Activated CD4-positive, alpha-beta T cell treated with anti-CD3 and anti-CD28 coated beads, Interleukin-2, Interleukin-4, amounts not matched to agents 100 ng/mL and 50 ng/mL, durations not matched to agents 16 hours and 8 hours (primary cell): ENCODE results near the gene CADPS2.
A peak's percentile ranks its signal among the peaks of the same experiment; 100 is the strongest.

ENCODE experiments used
- DNase-seq: peaks from one replicate; pipeline ENCODE4 v3.0.0-alpha.2; 2020; ENCODE audit warnings: low spot score

The CADPS2 gene

GRCh38 chr7:122600630-122601029 is 285.6 kb downstream of the CADPS2 start:
- no peak for DNase-seq

DNA sequence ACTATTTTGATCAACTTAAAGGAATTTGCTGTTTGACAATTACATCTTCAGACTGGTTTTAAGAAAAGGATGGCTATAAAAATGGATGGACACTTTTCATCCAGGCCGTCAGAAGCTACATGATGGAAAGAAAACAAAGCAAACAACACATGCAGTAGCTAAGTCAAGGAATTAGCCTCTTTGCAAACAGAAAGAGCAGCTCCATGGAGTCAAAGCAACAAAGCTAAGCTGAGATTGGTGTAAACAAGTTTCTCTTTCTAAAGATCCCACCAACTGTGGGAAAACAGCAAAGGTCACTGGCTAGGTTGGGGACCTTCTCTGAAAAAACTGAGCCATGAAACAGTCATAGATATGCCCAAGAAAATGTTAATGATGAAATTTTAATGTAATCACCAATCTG is 286.2 kb downstream of the CADPS2 start:
- no peak for DNase-seq

- DNase-seq = no peak
These were observed 289.0 kb downstream of the CADPS2 start for GRCh38 chr7:122597277-122597676.

DNA sequence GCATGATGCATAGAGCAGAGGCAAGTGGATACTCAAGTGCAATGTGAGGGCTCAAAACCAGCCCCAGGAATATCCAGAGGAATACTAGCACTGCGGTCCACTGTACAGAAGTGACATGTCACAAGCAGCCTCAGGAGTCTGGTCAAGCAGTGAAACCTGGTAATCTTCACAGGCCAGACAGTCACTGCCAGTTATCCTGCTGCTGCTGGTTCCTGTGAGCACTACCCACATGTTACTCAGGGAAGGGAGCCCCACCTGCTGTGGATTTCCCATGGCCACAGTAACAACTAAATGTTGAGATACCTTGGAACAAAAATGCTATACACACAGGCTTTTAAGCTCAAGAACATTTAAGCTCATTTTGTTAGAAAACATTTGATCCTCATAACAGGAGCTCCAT is 290.4 kb downstream of the CADPS2 start:
- no peak for DNase-seq

- DNase-seq = no peak
These were observed 297.6 kb downstream of the CADPS2 start for GRCh38 chr7:122588621-122589020.

GRCh38 chr7:122584676-122585251 is 301.5 kb downstream of the CADPS2 start:
- no peak for DNase-seq

DNA sequence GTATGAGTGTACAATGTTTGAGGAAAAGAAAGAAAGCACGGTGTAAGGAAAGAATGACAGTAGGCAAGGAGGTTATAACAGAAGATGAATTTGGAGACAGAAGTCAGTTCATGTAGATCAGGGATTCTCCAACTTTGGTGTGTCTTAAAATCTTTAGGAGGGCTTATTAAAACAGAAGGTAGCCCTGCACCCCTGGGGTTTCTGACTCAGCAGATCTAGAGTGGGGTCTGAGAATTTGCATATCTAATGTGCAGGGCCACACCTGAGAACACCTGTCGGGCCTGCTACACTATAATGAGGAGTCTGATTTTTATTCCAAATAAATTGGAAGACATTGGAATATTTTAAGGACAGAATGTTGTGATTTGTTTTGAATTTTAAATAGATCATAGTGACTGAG is 307.9 kb downstream of the CADPS2 start:
- DNase-seq = no peak

DNA sequence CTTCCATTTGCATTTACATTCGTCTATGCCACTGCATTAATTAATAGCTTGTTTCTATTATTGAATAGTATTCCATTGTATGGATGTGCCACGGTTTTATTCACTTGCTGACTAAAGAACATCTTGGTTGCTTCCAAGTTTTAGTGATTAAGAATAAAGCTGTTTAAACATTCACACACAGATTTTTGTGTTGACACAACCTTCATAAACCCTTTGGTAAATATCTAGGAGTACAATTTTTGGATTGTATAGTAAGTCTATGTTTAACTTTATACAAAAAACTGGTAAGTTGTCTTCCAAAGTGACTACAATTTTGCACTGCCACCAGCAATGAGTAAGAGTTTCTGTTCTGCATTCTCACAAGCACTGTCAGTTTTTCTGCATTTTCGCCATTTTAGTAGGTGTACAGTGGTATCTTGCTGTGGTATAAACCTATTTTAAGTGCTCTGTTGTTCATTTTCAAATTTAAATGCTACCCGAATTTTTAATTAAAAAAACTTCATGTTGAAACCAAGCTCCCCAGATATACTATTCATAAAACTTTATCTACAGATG is 308.7 kb downstream of the CADPS2 start:
- DNase-seq = no peak

DNA sequence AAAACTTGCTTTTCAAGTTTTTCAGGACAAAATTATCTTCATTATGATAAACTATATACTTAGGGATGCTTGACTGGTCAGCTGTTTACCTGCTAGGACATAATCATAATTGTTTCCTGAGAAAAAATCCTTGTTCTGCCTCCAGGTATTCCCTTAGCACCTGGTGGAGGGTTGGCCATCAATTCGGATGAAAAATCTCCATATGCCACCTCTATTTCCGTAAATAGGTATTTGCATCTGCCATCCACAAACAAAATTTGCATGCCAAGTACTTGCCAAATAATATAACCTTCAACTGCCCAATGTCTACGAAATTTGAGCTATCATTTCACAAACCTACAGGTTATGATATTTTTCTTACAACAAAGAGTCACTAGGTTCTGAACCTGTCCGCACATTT is 313.6 kb downstream of the CADPS2 start:
- no peak for DNase-seq

DNA sequence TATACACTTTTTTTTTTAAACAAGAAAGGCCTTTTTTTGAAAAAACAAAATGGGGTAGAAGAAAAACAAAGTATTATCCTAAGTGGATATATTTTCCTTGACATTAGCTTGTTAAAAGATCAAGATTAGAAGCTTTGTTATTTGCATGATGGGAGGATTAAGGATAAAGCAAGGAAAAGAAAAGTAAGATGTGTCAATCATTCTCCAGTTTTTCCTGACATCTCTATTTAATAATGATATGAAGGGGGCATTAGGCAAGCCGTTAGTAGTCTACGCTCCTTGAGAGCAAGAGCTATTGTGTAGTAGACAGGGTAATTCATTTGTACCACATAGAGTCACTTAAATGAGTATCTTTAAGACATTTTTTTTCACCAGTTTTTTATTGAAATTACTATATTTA is 324.9 kb downstream of the CADPS2 start:
- no peak for DNase-seq

DNA sequence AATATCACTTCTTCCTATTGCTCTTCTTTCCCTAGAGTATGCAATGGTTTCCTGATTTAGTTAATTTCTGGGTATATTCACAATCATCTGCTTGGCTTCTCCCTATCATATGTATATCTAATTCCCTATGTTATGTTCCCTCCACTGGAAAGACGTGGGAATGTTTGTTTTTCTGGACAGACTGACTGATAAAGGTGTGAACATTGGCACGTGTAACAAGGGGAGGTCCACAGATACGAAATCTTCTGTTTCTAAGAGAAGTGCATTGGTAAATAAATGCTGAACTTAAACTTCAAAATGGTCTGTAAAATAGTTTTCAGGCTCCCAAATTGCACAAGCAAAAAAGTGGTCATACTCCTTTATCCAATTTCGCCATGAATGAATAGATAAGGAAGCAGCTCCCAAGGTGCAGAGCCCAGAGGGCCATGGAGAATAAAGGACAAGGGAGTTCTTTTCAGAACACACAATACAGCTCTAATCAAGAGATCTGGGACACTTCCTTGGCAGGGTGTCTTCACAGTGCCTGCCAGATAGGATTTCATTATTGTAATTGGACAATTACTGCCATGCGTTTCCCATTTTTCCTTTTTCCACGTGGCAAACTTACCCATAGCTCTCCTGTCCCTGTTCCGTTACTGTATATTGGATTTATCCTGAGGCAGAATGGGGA is 329.3 kb downstream of the CADPS2 start:
- no peak for DNase-seq

GRCh38 chr7:122556219-122556618 is 330.0 kb downstream of the CADPS2 start:
- no peak for DNase-seq

DNA sequence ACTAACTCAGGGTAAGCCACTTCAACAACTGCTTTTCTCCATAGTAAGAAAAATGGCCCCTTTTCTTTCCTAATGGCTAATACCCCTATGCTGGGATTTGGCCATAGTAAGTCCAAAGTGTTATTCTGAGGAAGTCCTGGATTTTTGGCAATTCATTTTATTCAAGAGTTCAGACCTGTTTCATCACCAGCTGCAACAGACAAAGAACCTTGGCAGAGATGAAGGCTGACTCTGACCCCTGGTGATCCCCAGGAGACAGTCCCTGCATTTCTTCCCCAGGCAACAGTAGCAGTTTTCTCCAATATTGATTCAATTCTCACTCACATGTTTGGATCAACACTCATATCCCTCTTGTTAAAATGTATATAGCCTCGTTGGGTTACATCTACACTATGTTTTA is 332.5 kb downstream of the CADPS2 start:
- DNase-seq = no peak

DNA sequence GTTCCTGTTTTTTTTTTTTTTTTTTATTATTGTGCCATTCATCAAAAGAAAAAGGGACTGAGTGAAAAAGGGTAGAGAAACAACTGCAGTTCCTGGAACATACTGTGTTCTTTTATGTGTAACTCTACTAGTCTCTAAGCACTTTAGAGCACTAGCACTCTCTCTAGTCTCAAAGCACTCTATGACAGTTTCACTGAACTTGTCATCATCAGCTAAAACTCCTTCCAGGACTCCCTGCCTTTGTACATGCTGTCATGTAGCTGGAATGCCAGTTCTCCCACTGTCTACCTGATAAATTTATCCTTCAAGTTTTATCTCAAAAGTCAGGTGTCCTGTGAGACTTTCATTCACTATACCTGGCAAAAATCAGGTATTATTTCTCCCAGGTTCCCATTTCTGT is 333.5 kb downstream of the CADPS2 start:
- no peak for DNase-seq

- no peak for DNase-seq
These were observed 335.7 kb downstream of the CADPS2 start for GRCh38 chr7:122550545-122550944.

GRCh38 chr7:122549578-122549977 is 336.7 kb downstream of the CADPS2 start:
- DNase-seq = no peak

DNA sequence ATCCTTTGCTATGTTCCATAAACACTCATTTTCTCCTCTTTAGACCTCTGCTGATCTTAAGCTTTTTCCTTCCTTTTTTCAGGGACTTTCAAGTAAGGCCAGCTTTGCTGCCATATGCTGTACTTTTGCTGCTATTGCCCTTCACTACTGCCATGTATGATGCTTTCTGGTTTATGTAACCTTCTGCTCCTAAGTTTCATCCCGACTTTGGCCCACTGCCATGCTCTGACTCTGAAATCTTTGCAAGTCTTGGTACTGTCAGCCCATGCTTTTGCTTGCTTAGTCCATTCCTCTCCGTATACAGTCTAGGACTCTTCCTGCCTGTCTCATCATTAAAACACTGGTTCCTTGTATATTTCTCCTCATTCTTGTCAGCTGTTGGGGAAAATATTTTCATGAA is 339.8 kb downstream of the CADPS2 start:
- DNase-seq = no peak

DNA sequence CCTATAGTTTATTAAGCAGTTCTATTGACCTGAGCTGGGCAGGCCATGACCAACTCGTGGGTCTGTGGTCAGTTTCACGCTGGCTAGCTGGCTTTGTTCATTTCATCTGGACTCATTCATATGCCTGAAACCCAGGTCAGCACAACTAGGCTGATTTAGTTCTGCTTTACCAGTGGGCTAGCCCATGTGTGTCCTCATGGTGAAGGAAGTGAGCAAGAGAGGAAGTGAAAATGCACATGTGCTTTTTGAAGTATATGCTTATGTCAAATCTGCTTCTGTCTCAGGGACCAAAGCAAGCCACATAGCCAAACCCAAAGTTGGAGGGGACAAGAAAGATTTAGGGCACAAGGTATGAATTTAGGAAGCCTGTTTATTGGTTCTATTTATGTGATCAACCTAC is 341.8 kb downstream of the CADPS2 start:
- no peak for DNase-seq

GRCh38 chr7:122543891-122544290 is 342.4 kb downstream of the CADPS2 start:
- DNase-seq = no peak

DNA sequence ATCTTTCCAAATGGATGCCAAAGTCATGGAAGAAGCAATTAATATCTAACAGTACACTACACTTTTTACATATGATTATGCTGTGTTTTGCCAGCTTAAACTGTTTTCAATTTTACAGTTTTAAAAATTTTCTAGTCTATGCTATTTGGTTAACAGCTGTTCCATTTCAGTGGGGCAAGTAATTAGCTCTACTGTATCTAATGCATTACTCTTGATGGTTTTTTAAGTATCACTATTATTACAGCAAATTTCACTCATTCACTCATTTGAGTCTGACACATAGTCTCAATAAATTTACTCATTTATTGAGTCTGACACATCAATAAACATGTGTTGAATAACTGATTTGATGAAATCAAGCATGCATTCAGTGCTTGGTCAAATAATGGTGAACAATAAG is 343.1 kb downstream of the CADPS2 start:
- DNase-seq = no peak

GRCh38 chr7:122535086-122535485 is 351.2 kb downstream of the CADPS2 start:
- DNase-seq = no peak

- DNase-seq = no peak
These were observed 353.6 kb downstream of the CADPS2 start for GRCh38 chr7:122532406-122533269.

DNA sequence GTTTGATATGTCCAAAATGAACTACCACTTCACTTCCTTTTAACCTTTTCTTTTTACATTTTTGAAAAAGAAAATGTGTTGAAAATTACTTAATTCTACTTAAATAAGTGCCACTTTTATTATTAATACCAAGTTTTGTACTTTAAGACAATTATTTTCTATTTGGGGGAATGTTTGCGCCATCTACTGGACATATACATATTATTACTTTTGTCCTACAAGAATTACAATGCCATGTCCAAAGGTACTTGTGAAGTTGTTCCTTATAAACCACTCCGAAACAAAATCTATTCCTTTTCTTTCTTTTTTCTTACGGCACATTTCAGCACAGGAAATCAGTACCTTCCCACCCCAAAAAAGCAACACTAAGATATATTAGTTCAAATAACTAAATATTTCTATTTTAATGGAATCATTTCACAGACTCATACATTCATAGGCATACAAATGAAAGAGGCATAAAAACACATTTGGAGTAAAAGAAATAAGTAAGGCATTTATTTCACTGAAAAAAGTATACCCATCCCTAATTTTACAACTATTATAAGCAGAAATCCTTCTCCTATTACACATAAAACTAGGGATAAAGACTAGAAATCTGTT is 357.3 kb downstream of the CADPS2 start:
- peak; percentile 15 for DNase-seq
